Vagina (tissue), 2 donors: Measurements from ENCODE around the gene CDC16. TPM values are rescaled to one million over a fixed set of nuclear protein-coding genes. Genes with fewer than 3 reads are reported as not detected.

Experiments used
- DNase-seq, 2 donors: peaks; one replicate each; pipeline ENCODE4 v3.0.0-alpha.2; 2017; ENCODE audit errors: extremely low spot score in 2 of 2
- H3K27ac ChIP-seq: fragments of 200-600 bp; sonication (generic); one replicate; pipeline ENCODE4 v1.5.1; 2019
- H3K27me3 ChIP-seq: fragments of 200-600 bp; sonication (generic); one replicate; pipeline ENCODE4 v1.5.1; 2019
- H3K36me3 ChIP-seq, 2 donors: fragments of 200-600 bp; sonication (generic); one replicate each; pipeline ENCODE4 v1.5.1; 2017 to 2019
- H3K4me1 ChIP-seq: fragments of 200-600 bp; sonication (generic); one replicate; pipeline ENCODE4 v1.5.1; 2019
- H3K4me3 ChIP-seq, 2 donors: fragments of 200-600 bp; sonication (generic); 1 replicate in 1 of 2; 2 replicates in 1 of 2; pipeline ENCODE4 v1.5.1; 2016 to 2019
- H3K9me3 ChIP-seq: fragments of 200-600 bp; sonication (generic); one replicate; pipeline ENCODE4 v1.5.1; 2019
- CTCF ChIP-seq, 3 experiments: fragments of 450-650 bp in 2 of 3; fragments of 200-600 bp in 1 of 3; sonication (generic) in 1 of 3; IDR thresholded peaks; one replicate each; pipeline ENCODE4 v1.5.1; 2017 to 2019; ENCODE audit warnings: antibody characterized with exemption in 3 of 3, mild to moderate bottlenecking in 2 of 3, moderate library complexity in 2 of 3
- POLR2A ChIP-seq, 2 donors: fragments of 450-650 bp; IDR thresholded peaks; one replicate each; pipeline ENCODE4 v1.6.1; 2017; ENCODE audit warnings: antibody characterized with exemption in 2 of 2, mild to moderate bottlenecking in 2 of 2, moderate library complexity in 2 of 2
- POLR2AphosphoS5 ChIP-seq, 2 donors: sonication (generic); formaldehyde crosslinking; IDR thresholded peaks; one replicate each; pipeline ENCODE4 v1.9.0; 2017; ENCODE audit warnings: antibody characterized with exemption in 2 of 2, mild to moderate bottlenecking in 2 of 2, low read depth in 1 of 2; ENCODE audit not compliant: insufficient read depth in 1 of 2
- intact Hi-C: fragments of 100-400 bp; cut with DNase I; formaldehyde crosslinking; loops from one replicate; pipeline ENCODE4 v1.15.1; 2023
- total RNA-seq: library from RNA; depleted of rRNA; stranded (reverse); fragments of >200 nt; gene quantifications from one replicate; pipeline ENCODE4 v1.2.3, GENCODE V29; 2016

The CDC16 gene
- total RNA-seq, 1 donor from 2014 or later, result 60.9 TPM

- no peaks in the 10 kb centered on the region for H3K27me3 ChIP-seq
- TF ChIP-seq CTCF (IDR thresholded peaks at IDR 0.05) (no peak), POLR2AphosphoS5 (IDR thresholded peaks at IDR 0.05; ENCODE audit: insufficient read depth in 1 of 2, low read depth in 1 of 2) (no peak), POLR2A (IDR thresholded peaks at IDR 0.05) (no peak)
- intact Hi-C loops, result no loop called here
- H3K4me3 ChIP-seq, result no peak overlapping the region
- no peaks in the 10 kb centered on the region for H3K36me3 ChIP-seq
- no peak for DNase-seq
- peaks cover 26% of the 10 kb centered on the region for H3K4me1 ChIP-seq
- no peak overlapping the region for H3K27ac ChIP-seq
- no peaks in the 10 kb centered on the region for H3K9me3 ChIP-seq
Observed at GRCh38 chr13:114279146-114279545, 44.4 kb downstream of the CDC16 start.

GRCh38 chr13:114279758-114280355, 45.2 kb downstream of the CDC16 start:
- H3K9me3 ChIP-seq, result no peaks in the 10 kb centered on the region

GRCh38 chr13:114281351-114282040, 46.8 kb downstream of the CDC16 start, which contains the start of gene UPF3A:
UPF3A (plus strand) TSS chr13:114281601; CDS start chr13:114281640, 39 bp downstream.
- DNase-seq, result peak in 1 of 2 donors; percentile 95
- intact Hi-C loops, result no loop called here
- TF ChIP-seq CTCF (IDR thresholded peaks at IDR 0.05), result no peak
- TF ChIP-seq POLR2A (IDR thresholded peaks at IDR 0.05), result peak in 1 of 2 donors; percentile 22

More at GRCh38 chr13:114279758-114280355, 45.2 kb downstream of the CDC16 start:
- Histone ChIP-seq H3K4me1 (peaks cover 27% of the 10 kb centered on the region), H3K27ac (no peak overlapping the region), H3K27me3 (no peaks in the 10 kb centered on the region), H3K4me3 (no peak overlapping the region), H3K36me3 (no peaks in the 10 kb centered on the region)
- intact Hi-C loops, result no loop called here
- no peak for TF ChIP-seq CTCF (IDR thresholded peaks at IDR 0.05)
- TF ChIP-seq POLR2A (IDR thresholded peaks at IDR 0.05), result no peak
- TF ChIP-seq POLR2AphosphoS5 (IDR thresholded peaks at IDR 0.05; ENCODE audit: insufficient read depth in 1 of 2, low read depth in 1 of 2), result no peak
- DNase-seq, result no peak

GRCh38 chr13:114282041-114282670, 47.5 kb downstream of the CDC16 start:
- H3K4me3 ChIP-seq, result peak overlapping the region; percentile 80 to 83
- H3K4me1 ChIP-seq, result peaks cover 27% of the 10 kb centered on the region
- no peaks in the 10 kb centered on the region for H3K9me3 ChIP-seq
- peaks cover 0 to 11% of the 10 kb centered on the region in 2 donors for H3K36me3 ChIP-seq
- no peak for DNase-seq
- TF ChIP-seq POLR2AphosphoS5 (IDR thresholded peaks at IDR 0.05; ENCODE audit: insufficient read depth in 1 of 2, low read depth in 1 of 2) (peak in 1 of 2 donors; percentile 83), CTCF (IDR thresholded peaks at IDR 0.05) (no peak), POLR2A (IDR thresholded peaks at IDR 0.05) (peak in 1 of 2 donors; percentile 28)
- H3K27me3 ChIP-seq, result no peaks in the 10 kb centered on the region
- intact Hi-C loops, result no loop called here
- H3K27ac ChIP-seq, result peak overlapping the region; percentile 95

More at GRCh38 chr13:114281351-114282040, 46.8 kb downstream of the CDC16 start, which contains the start of gene UPF3A:
- peaks cover 0 to 5% of the 10 kb centered on the region in 2 donors for H3K36me3 ChIP-seq
- H3K9me3 ChIP-seq, result no peaks in the 10 kb centered on the region
- peak within 1 kb of the TSS; percentile 95 for H3K27ac ChIP-seq
- H3K4me1 ChIP-seq, result peaks cover 27% of the 10 kb centered on the region
- H3K27me3 ChIP-seq, result no peaks in the 10 kb centered on the region
- H3K4me3 ChIP-seq, result peak within 1 kb of the TSS; percentile 80 to 83
